Fibroblast of the aortic adventitia (primary cell): ENCODE results near the gene CIB4. TPM values are rescaled to one million over a fixed set of nuclear protein-coding genes. Genes with fewer than 3 reads are reported as not detected.
A peak's percentile ranks its signal among the peaks of the same experiment; 100 is the strongest.

Source experiments
- DNase-seq: peaks from one replicate; pipeline ENCODE4 v3.0.0-alpha.2; 2010; ENCODE audit warnings: low read depth
- H3K4me3 ChIP-seq: 2 replicates; pipeline ENCODE4 v1.5.1; 2011; ENCODE audit warnings: low read depth, mild to moderate bottlenecking, control low read depth, low read length, moderate library complexity
- CTCF ChIP-seq: IDR thresholded peaks from 2 replicates; pipeline ENCODE4 v1.5.1; 2011; ENCODE audit warnings: mild to moderate bottlenecking, low read length, control low read depth, inconsistent platforms; ENCODE audit not compliant: insufficient read depth
- total RNA-seq: library from RNA; depleted of rRNA; stranded (reverse); fragments of >200 nt; gene quantifications from 2 replicates; pipeline ENCODE4 v1.2.3, GENCODE V29; 2012; ENCODE audit warnings: low replicate concordance

CIB4 gene
- total RNA-seq, 1 donor = not detected

- H3K4me3 ChIP-seq = no peak overlapping the region
- no peak for TF ChIP-seq CTCF
Observed at GRCh38 chr2:26646986-26647672, 6.0 kb upstream of the CIB4 start.

DNA sequence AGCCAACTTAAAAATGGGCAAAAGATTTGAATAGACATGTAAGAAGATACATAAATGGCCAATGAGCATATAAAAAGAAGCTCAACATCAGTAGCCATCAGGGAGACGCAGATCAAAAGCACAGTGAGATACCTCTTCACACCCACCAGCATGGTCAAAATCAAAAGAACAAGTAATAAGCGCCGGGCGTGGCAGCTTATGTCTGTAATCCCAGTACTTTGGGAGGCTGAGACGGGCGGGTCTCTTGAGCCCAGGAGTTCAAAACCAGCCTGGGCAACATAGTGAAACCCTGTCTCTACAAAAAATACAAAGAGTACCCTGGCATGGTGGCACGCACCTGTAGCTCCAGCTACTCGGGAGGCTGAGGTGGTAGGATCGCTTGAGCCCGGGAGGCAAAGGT, 4.6 kb upstream of the CIB4 start:
- TF ChIP-seq CTCF = no peak
- DNase-seq = no peak
- H3K4me3 ChIP-seq = no peak overlapping the region

More at GRCh38 chr2:26646986-26647672, 6.0 kb upstream of the CIB4 start:
- DNase-seq = no peak

GRCh38 chr2:26644188-26644835, 3.1 kb upstream of the CIB4 start:
- TF ChIP-seq CTCF = no peak
- H3K4me3 ChIP-seq = no peak overlapping the region
- no peak for DNase-seq

- no peak for DNase-seq
- no peak for TF ChIP-seq CTCF
- H3K4me3 ChIP-seq = no peak overlapping the region
Observed at GRCh38 chr2:26642429-26642828, 1.3 kb upstream of the CIB4 start.

- no peak overlapping the region for H3K4me3 ChIP-seq
- DNase-seq = peak; percentile 70
- TF ChIP-seq CTCF = no peak
Observed at GRCh38 chr2:26640331-26640745, 828 bp downstream of the CIB4 start.

- no peak for DNase-seq
Observed at GRCh38 chr2:26639685-26640243, 1.4 kb downstream of the CIB4 start.

More at GRCh38 chr2:26639685-26640243, 1.4 kb downstream of the CIB4 start:
- TF ChIP-seq CTCF = no peak
- no peak overlapping the region for H3K4me3 ChIP-seq
